Measurements from ENCODE around the gene NKAIN2. TPM values are rescaled to one million over a fixed set of nuclear protein-coding genes. Genes with fewer than 3 reads are reported as not detected.

Gene NKAIN2
- total and polyA plus RNA-seq, 2 donors (not counting 3 experiments of a cell fraction or from before 2014, with no cell fraction given): 0.03 TPM; not detected in 1

DNA sequence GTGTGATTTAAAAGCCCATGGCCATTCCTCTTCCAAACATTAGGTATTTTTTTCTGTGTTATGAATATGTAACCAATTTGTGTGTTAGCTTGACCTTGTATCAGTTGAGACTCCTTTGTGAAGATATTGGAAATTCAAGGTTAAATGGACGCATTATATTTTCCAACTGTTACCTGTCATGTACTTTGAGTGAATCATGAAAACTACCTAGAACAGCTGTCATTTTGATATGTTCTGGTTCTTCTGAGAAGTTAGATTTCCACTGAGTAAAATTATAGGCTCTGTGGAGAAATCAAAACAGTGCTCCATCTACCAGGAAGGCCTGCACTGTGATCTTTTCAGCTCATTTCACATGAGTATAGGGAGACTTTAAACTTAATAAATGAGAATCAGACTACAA lies 470.0 kb downstream of the NKAIN2 start:
- no TSS peak for BruUV-seq (replicated peaks)
- no peaks in the 10 kb centered on the region for H3K27me3 ChIP-seq (ENCODE audit: control insufficient read depth in 2 of 2, insufficient read depth in 2 of 2, low read length in 2 of 2)
- ChIA-PET POLR2A (no interaction called here), CTCF (no interaction called here)
- H3K9ac ChIP-seq (replicated peaks; ENCODE audit: extremely low read depth, insufficient read depth, low read length): no peak overlapping the region
- H2AFZ ChIP-seq (ENCODE audit: low read depth, low read length): no peak overlapping the region
- H3K4me2 ChIP-seq (ENCODE audit: insufficient read depth, low read length): no peak overlapping the region
- no peaks in the 10 kb centered on the region for H3K4me1 ChIP-seq (ENCODE audit: control insufficient read depth, extremely low read depth, insufficient read depth, low read length)
- H3K36me3 ChIP-seq (ENCODE audit: control insufficient read depth in 2 of 2, extremely low read depth in 1 of 2, insufficient read depth in 2 of 2, low read length in 2 of 2): no peaks in the 10 kb centered on the region
- no peak overlapping the region for H3K4me3 ChIP-seq (replicated peaks in 1 of 3; ENCODE audit: insufficient read depth in 1 of 3, low read depth in 1 of 3, low read length in 3 of 3)
- no peak overlapping the region for H3K27ac ChIP-seq (ENCODE audit: insufficient read depth, low read depth, low read length)
- intact Hi-C loops (cut with micrococcal nuclease): no loop called here
- TF ChIP-seq, protein P1, sequence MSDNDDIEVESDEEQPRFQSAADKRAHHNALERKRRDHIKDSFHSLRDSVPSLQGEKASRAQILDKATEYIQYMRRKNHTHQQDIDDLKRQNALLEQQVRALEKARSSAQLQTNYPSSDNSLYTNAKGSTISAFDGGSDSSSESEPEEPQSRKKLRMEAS (IDR thresholded peaks at IDR 0.05; ENCODE audit: insufficient read depth, insufficient read length): no peak
- TF ChIP-seq POLR2AphosphoS5 (IDR thresholded peaks at IDR 0.05; ENCODE audit: insufficient read depth, low read depth, low read length): no peak
- TF ChIP-seq JUN (IDR thresholded peaks at IDR 0.05; ENCODE audit: borderline replicate concordance, insufficient read depth, insufficient read length, low read depth): no peak
- no peak for TF ChIP-seq POLR2A (IDR thresholded peaks at IDR 0.05; ENCODE audit: low read depth, low read length)
- no peak for TF ChIP-seq MYC (IDR thresholded peaks at IDR 0.05; ENCODE audit: low read depth, low read length)
- no peak for TF ChIP-seq FOS (IDR thresholded peaks at IDR 0.05; ENCODE audit: borderline replicate concordance, insufficient read depth, low read length)
- TF ChIP-seq, protein P2, sequence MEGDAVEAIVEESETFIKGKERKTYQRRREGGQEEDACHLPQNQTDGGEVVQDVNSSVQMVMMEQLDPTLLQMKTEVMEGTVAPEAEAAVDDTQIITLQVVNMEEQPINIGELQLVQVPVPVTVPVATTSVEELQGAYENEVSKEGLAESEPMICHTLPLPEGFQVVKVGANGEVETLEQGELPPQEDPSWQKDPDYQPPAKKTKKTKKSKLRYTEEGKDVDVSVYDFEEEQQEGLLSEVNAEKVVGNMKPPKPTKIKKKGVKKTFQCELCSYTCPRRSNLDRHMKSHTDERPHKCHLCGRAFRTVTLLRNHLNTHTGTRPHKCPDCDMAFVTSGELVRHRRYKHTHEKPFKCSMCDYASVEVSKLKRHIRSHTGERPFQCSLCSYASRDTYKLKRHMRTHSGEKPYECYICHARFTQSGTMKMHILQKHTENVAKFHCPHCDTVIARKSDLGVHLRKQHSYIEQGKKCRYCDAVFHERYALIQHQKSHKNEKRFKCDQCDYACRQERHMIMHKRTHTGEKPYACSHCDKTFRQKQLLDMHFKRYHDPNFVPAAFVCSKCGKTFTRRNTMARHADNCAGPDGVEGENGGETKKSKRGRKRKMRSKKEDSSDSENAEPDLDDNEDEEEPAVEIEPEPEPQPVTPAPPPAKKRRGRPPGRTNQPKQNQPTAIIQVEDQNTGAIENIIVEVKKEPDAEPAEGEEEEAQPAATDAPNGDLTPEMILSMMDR (IDR thresholded peaks at IDR 0.05; ENCODE audit: extremely low read depth in 1 of 2, insufficient read depth in 1 of 2, low read depth in 1 of 2, low read length in 2 of 2): no peak
- TF ChIP-seq EZH2 (IDR thresholded peaks at IDR 0.05; ENCODE audit: borderline replicate concordance, low read depth, low read length, severe bottlenecking): no peak
- no peak for TF ChIP-seq GATA2 (IDR thresholded peaks at IDR 0.05; ENCODE audit: insufficient read depth, insufficient read length, low read depth, low read length)
- no peaks in the 10 kb centered on the region for H3K9me1 ChIP-seq (replicated peaks; ENCODE audit: control insufficient read depth, extremely low read depth, insufficient read depth, low read length)
- dilution Hi-C loops (cut with MboI; ENCODE audit: extremely low pct_ligation_motif_present, low sequenced_read_pairs): no loop called here
- H3K79me2 ChIP-seq (ENCODE audit: control insufficient read depth, insufficient read depth, low read length): no peaks in the 10 kb centered on the region
- H3K9me3 ChIP-seq (replicated peaks; ENCODE audit: control insufficient read depth, insufficient read depth, low read length): no peaks in the 10 kb centered on the region
- H4K20me1 ChIP-seq (replicated peaks; ENCODE audit: control insufficient read depth, extremely low read depth, insufficient read depth, low read length): no peaks in the 10 kb centered on the region
- no peak for FAIRE-seq
- DNase-seq (ENCODE audit: low read depth, low spot score): no peak
